HG02623 (cell line): ENCODE measurements around the gene STIM1.
"Not testable (repeated sequence)": the region's sequence is repeated elsewhere in the genome, so short reads cannot be mapped to it uniquely, and the experiment has no call there.

ENCODE experiments used
- ATAC-seq: cut with Tn5 transposase; IDR thresholded peaks from one replicate; pipeline ENCODE4 v1.9.1; 2021; ENCODE audit warnings: moderate library complexity; ENCODE audit not compliant: unreplicated experiment

The STIM1 gene

DNA sequence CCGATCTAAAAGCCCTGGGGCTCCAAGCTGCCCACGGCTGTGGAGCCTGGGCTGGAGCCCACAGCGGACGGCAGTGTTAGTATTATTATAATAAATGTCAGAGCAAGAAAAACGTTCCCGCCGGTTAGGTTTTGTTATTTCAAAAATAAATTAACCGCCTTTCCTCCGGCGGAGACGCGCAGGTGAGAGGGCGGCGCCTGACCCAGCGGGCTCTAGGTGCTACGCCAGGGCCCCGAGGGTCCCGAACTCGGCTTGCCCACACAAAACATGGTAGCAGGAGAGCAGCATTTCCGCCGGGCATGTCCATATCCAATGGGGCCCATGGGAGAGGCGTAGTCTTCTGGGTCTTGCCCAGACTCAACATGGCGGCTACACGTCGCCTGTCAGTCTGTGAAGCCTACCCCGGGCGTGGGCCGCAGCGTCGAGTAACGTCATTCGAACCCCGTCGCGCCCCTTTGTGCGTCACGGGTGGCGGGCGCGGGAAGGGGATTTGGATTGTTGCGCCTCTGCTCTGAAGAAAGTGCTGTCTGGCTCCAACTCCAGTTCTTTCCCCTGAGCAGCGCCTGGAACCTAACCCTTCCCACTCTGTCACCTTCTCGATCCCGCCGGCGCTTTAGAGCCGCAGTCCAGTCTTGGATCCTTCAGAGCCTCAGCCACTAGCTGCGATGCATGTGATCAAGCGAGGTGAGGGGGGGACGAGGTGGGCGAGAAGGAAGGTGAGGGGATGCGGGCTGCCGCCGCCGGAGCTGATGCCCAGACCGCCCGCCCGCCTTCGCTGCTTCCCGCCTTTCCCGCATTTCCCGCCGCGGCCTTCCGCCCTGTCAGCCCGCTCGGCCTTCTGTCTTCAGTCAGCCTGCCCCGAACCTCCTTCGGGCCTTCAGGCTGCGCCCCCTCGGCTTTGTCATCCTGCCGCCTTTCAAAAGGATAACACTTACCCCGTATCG lies 239.2 kb downstream of the STIM1 start, which contains the start of gene RRM1:
RRM1 (plus strand) TSS at position 452 of the 944 bp plus-strand sequence; CDS start at position 666, 214 bp downstream.
- peak; percentile 93 for ATAC-seq

DNA sequence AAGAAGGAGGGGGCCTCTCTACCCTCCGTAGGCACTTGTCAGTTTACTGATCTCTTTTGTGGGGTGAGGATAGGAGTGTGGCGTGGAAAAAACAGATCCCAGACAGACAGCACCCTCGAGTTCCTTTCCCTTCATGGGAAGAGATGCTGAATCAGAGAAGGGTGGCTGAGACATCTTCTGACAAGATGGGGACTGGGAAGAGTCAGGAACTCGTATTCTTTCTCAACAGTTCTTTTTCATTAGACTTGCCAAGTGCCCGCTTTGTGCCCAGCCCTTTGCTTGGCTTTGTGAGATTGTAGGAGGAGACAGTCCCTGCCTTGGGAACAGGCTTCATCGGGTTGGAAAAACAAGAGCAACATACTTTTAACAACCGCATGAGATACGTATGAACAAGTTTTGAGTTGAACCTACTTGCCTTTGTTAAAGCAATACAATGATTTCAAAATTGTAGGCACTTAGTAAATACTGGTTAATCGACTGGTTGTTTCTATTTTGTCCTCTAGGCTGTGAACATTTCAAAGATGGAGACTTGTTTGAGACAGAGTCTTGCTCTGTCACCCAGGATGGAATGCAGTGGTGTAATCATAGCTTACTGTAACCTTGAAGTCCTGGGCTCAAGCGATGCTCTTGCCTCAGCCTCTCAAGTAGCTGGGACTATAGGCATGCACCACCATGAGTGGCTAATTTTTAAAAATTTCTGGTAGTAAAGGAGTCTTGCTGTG lies 240.2 kb downstream of the STIM1 start:
- ATAC-seq, result no peak

- no peak for ATAC-seq
Observed at GRCh38 chr11:4098026-4098621, 242.7 kb downstream of the STIM1 start.

- no peak for ATAC-seq
Observed at GRCh38 chr11:4102711-4103110, 247.2 kb downstream of the STIM1 start.

- no peak for ATAC-seq
Observed at GRCh38 chr11:4103269-4103668, 247.8 kb downstream of the STIM1 start.

GRCh38 chr11:4105916-4106315 lies 250.5 kb downstream of the STIM1 start:
- no peak for ATAC-seq

- no peak for ATAC-seq
Observed at GRCh38 chr11:4111834-4112233, 256.4 kb downstream of the STIM1 start.

GRCh38 chr11:4115128-4115527 lies 259.7 kb downstream of the STIM1 start:
- ATAC-seq, result no peak

GRCh38 chr11:4118107-4118506 lies 262.6 kb downstream of the STIM1 start:
- ATAC-seq, result no peak

DNA sequence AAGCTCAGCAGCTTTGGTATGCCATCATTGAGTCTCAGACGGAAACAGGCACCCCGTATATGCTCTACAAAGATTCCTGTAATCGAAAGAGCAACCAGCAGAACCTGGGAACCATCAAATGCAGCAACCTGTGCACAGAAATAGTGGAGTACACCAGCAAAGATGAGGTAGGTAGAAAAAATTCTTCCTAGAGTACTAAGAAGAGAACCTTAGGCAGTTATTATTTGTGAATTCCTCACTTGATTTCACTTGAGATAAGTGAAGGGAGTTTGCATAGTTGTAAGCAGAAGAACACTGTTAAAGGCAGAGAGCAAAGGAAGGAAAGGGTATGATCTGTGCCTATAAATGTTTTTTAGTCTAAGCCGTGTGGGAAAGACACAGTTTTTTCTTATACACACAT lies 267.8 kb downstream of the STIM1 start:
- no peak for ATAC-seq

DNA sequence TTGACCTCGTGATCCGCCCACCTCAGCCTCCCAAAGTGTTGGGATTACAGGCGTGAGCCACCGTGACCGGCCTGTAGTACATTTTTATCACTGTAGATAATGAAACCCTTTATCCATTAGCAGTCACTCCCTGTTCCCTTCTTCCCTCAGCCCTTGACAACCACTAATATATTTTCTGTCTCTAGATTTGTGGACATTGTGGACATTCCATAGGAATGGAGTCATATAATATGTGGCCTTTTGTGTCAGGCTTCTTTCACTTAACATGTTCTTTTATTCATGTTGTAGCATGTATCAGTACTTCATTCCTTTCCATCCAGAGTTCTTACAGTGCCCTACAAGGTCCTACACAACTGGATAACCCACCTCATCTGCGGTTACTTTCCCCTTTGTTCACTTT lies 269.7 kb downstream of the STIM1 start:
- ATAC-seq, result no peak

DNA sequence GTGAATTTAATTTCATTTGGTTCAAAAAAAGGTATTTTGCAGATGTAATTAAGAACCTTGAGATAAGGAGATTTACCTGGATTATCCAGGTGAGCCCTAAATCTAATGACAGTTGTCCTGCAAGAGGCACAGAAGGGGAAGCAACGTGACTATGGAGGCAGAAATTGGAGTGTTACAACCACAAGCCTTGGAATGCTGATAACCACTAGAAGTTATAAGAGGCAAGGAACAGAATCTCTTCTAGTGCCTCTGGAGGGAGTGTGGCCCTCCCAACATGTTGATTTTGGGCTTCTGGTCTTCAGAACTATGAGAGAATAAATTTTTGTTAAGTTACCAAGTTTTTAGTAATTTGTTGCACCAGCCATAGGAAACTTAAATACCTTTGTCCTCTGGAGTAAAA lies 271.9 kb downstream of the STIM1 start:
- ATAC-seq, result no peak

DNA sequence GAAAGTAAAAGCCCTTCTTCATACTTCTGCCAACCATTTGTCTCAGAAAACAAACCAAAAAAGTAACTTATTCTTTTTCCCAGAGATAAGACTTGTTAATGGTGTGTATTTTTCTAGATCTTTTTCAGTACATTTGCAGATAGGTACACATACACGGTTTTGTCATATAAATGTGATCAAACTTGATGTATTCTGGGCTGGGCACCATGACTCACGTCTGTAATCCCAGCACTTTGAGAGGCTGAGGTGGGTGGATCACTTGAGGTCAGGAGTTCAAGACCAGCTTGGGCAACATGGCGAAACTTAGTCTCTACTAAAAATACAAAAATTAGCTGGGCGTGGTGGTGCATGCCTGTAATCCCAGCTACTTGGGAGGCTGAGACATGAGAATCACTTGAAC lies 274.8 kb downstream of the STIM1 start:
- ATAC-seq, result not testable (repeated sequence)

- ATAC-seq, result no peak
Observed at GRCh38 chr11:4134806-4135205, 279.3 kb downstream of the STIM1 start.

DNA sequence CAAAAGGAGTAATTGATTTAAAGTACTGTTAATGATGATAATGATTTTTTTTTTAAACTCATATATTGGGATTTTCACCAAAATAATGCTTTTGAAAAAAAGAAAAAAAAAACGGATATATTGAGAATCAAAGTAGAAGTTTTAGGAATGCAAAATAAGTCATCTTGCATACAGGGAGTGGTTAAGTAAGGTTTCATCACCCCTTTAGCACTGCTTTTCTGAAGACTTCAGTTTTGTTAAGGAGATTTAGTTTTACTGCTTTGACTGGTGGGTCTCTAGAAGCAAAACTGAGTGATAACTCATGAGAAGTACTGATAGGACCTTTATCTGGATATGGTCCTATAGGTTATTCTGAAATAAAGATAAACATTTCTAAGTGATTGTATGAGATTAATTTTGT lies 283.0 kb downstream of the STIM1 start:
- ATAC-seq, result no peak

- ATAC-seq, result no peak
Observed at GRCh38 chr11:4140067-4140636, 284.7 kb downstream of the STIM1 start.
